NCI-H2196 (cell line): ENCODE data around the gene ZSCAN26.
"Not testable (repeated sequence)": the region's sequence is repeated elsewhere in the genome, so short reads cannot be mapped to it uniquely, and the experiment has no call there.

Source experiments
- DNase-seq: peaks from one replicate; lab custom pipeline; 2025; ENCODE audit not compliant: unreplicated experiment; lab: John Stamatoyannopoulos, UW

Gene ZSCAN26

GRCh38 chr6:28254121-28254519, 12.8 kb upstream of the ZSCAN26 start:
- DNase-seq = no peak

- no peak for DNase-seq
Observed at GRCh38 chr6:28257042-28257441, 9.9 kb upstream of the ZSCAN26 start.

- no peak for DNase-seq
Observed at GRCh38 chr6:28258877-28259777, 7.8 kb upstream of the ZSCAN26 start, which contains the start of gene NKAPL. Gene NKAPL, plus strand, starts transcription at chr6:28259297. Its CDS starts 75 bp downstream, at chr6:28259372.

- no peak for DNase-seq
Observed at GRCh38 chr6:28263922-28264321, 3.0 kb upstream of the ZSCAN26 start.

GRCh38 chr6:28264834-28265401, 2.0 kb upstream of the ZSCAN26 start:
- no peak for DNase-seq

- no peak for DNase-seq
Observed at GRCh38 chr6:28266563-28266961, 381 bp upstream of the ZSCAN26 start.

- DNase-seq = no peak
Observed at GRCh38 chr6:28267695-28268059, 734 bp downstream of the ZSCAN26 start.

GRCh38 chr6:28269492-28269891, 2.5 kb downstream of the ZSCAN26 start:
- DNase-seq = no peak

GRCh38 chr6:28274888-28275287, 7.9 kb downstream of the ZSCAN26 start:
- no peak for DNase-seq

- DNase-seq = no peak
Observed at GRCh38 chr6:28277746-28278145, 10.8 kb downstream of the ZSCAN26 start.

GRCh38 chr6:28280595-28281287, 13.8 kb downstream of the ZSCAN26 start:
- no peak for DNase-seq

- DNase-seq = peak; percentile 76
Observed at GRCh38 chr6:28281288-28282064, 14.5 kb downstream of the ZSCAN26 start, which contains the start of gene PGBD1. Gene PGBD1, plus strand, starts transcription at chr6:28281572. Its CDS starts 2,242 bp downstream, at chr6:28283814.

GRCh38 chr6:28282926-28283325, 16.0 kb downstream of the ZSCAN26 start:
- no peak for DNase-seq

GRCh38 chr6:28291573-28291972, 24.6 kb downstream of the ZSCAN26 start:
- DNase-seq = no peak

- no peak for DNase-seq
Observed at GRCh38 chr6:28295326-28295725, 28.4 kb downstream of the ZSCAN26 start.

GRCh38 chr6:28296520-28297060, 29.6 kb downstream of the ZSCAN26 start:
- no peak for DNase-seq

- DNase-seq = no peak
Observed at GRCh38 chr6:28303570-28303969, 36.6 kb downstream of the ZSCAN26 start.

- not testable (repeated sequence) for DNase-seq
Observed at GRCh38 chr6:28306363-28306762, 39.4 kb downstream of the ZSCAN26 start.

- no peak for DNase-seq
Observed at GRCh38 chr6:28311139-28311823, 44.3 kb downstream of the ZSCAN26 start.

GRCh38 chr6:28312939-28313338, 46.0 kb downstream of the ZSCAN26 start:
- DNase-seq = no peak
